Uterus (tissue), 4 donors: ENCODE results near the gene SH3RF3. TPM values are rescaled to one million over a fixed set of nuclear protein-coding genes. Genes with fewer than 3 reads are reported as not detected.

Source experiments
- DNase-seq, 2 donors: peaks; one replicate each; pipeline ENCODE4 v3.0.0-alpha.2; 2019 to 2020
- H3K27ac ChIP-seq, 2 donors: fragments of 200-600 bp; sonication (generic); 1 replicate in 1 of 2; 2 replicates in 1 of 2; pipeline ENCODE4 v1.5.1; 2016 to 2018
- H3K27me3 ChIP-seq, 2 donors: fragments of 200-600 bp; sonication (generic); one replicate each; pipeline ENCODE4 v1.5.1; 2018 to 2019; ENCODE audit warnings: control low read depth in 1 of 2
- H3K36me3 ChIP-seq, 2 donors: fragments of 200-600 bp; sonication (generic); one replicate each; pipeline ENCODE4 v1.5.1; 2019; ENCODE audit warnings: control low read depth in 1 of 2
- H3K4me1 ChIP-seq, 2 donors: fragments of 200-600 bp; sonication (generic); one replicate each; pipeline ENCODE4 v1.5.1; 2018 to 2019; ENCODE audit warnings: control low read depth in 1 of 2
- H3K4me3 ChIP-seq, 2 donors: fragments of 200-600 bp; sonication (generic); 1 replicate in 1 of 2; 2 replicates in 1 of 2; pipeline ENCODE4 v1.5.1; 2018 to 2019; ENCODE audit warnings: mild to moderate bottlenecking in 1 of 2
- H3K9me3 ChIP-seq, 2 donors: fragments of 200-600 bp; sonication (generic); one replicate each; pipeline ENCODE4 v1.5.1; 2019; ENCODE audit warnings: control low read depth in 1 of 2
- POLR2A ChIP-seq, 2 donors: fragments of 450-650 bp; IDR thresholded peaks; one replicate each; pipeline ENCODE4 v1.6.1; 2016; ENCODE audit warnings: antibody characterized with exemption in 2 of 2, mild to moderate bottlenecking in 1 of 2, moderate library complexity in 1 of 2
- intact Hi-C: fragments of 100-400 bp; cut with DNase I; formaldehyde crosslinking; loops from one replicate; pipeline ENCODE4 v1.15.1; 2023; ENCODE audit warnings: low total_unique reads
- total RNA-seq, 4 donors: library from RNA; depleted of rRNA in 3 of 4; stranded (reverse); fragments of >200 nt in 3 of 4; gene quantifications; one replicate each; pipeline versions ENCODE4 v1.1.0 to v1.2.4, GENCODE V29; 2014 to 2023
- TF ChIP-seq, protein P1 (sequence below), 4 experiments: fragments of 200-600 bp in 2 of 4; fragments of 450-650 bp in 2 of 4; sonication (generic) in 2 of 4; IDR thresholded peaks; one replicate each; pipeline ENCODE4 v1.5.1; 2016 to 2019; ENCODE audit warnings: antibody characterized with exemption in 4 of 4, mild to moderate bottlenecking in 2 of 4, moderate library complexity in 1 of 4
- donor health status: DM: yes; HTN: yes; CAD: no.

The SH3RF3 gene
- total RNA-seq, 4 donors from 2014 or later: 5.1 to 10.2 (median 8.7) TPM; not detected in 1

DNA sequence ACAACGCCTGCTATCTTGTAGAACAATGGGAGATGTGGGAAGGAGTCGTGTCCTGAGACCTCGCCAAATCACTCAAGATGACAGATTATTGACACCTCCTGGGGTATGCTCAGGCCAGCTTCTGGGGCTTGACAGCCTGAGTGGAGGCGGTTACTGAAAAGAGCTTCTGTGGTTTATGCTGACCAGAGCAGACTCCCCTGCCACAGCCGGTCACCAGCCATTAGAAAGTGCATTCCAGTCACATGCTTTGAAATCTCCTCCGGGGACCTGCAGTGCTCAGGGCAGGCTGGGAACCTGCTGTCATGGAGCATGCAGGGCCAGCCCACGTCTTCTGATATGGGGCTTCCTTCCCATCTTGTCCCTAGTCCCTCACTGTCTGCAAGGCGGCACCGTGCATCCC is 268.9 kb downstream of the SH3RF3 start:
- Histone ChIP-seq H3K4me3 (no peak overlapping the region), H3K27me3 (no peaks in the 10 kb centered on the region), H3K4me1 (no peaks in the 10 kb centered on the region), H3K36me3 (no peaks in the 10 kb centered on the region), H3K27ac (no peak overlapping the region), H3K9me3 (no peaks in the 10 kb centered on the region)
- intact Hi-C loops: loop anchor here (10.0 kb wide), 1 partner anchor 273 kb away; the partner anchor contains the start of gene SH3RF3
- TF ChIP-seq, protein P1, sequence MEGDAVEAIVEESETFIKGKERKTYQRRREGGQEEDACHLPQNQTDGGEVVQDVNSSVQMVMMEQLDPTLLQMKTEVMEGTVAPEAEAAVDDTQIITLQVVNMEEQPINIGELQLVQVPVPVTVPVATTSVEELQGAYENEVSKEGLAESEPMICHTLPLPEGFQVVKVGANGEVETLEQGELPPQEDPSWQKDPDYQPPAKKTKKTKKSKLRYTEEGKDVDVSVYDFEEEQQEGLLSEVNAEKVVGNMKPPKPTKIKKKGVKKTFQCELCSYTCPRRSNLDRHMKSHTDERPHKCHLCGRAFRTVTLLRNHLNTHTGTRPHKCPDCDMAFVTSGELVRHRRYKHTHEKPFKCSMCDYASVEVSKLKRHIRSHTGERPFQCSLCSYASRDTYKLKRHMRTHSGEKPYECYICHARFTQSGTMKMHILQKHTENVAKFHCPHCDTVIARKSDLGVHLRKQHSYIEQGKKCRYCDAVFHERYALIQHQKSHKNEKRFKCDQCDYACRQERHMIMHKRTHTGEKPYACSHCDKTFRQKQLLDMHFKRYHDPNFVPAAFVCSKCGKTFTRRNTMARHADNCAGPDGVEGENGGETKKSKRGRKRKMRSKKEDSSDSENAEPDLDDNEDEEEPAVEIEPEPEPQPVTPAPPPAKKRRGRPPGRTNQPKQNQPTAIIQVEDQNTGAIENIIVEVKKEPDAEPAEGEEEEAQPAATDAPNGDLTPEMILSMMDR (IDR thresholded peaks at IDR 0.05): no peak
- no peak for TF ChIP-seq POLR2A (IDR thresholded peaks at IDR 0.05)
- no peak for DNase-seq

DNA sequence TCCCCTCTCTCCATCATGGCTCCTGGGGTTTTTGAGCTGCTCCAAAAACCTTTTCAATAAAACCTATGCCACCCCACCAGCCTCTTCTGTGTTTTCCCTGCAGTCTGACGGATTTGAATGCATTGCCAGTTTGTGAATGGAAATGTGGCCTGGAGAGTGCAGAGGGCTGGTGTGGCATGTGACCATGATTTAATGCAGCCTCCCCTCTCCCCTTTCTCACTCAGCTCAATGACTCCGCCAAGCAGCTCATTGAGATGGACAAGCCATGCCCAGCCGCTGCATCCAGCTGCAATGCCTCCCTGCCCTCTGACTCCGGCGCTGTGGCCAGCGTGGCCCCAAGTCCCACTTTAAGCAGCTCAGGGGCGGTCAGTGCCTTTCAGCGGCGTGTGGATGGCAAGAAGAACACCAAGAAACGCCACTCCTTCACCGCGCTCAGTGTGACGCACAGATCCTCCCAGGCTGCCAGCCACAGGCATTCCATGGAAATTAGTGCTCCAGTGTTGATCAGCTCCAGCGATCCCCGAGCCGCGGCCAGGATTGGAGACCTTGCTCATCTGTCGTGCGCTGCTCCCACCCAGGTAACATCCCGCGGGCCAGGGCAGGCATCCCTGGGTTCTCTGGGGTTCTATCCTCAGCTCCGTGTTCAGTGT is 269.5 kb downstream of the SH3RF3 start:
- no peaks in the 10 kb centered on the region for H3K4me1 ChIP-seq
- H3K4me3 ChIP-seq: no peak overlapping the region
- no peak overlapping the region for H3K27ac ChIP-seq
- no peaks in the 10 kb centered on the region for H3K9me3 ChIP-seq
- no peaks in the 10 kb centered on the region for H3K36me3 ChIP-seq
- TF ChIP-seq, protein P1 (IDR thresholded peaks at IDR 0.05): no peak
- TF ChIP-seq POLR2A (IDR thresholded peaks at IDR 0.05): no peak
- H3K27me3 ChIP-seq: no peaks in the 10 kb centered on the region
- intact Hi-C loops: loop anchor here (10.0 kb wide), 1 partner anchor 274 kb away; the partner anchor contains the start of gene SH3RF3
- DNase-seq: no peak

DNA sequence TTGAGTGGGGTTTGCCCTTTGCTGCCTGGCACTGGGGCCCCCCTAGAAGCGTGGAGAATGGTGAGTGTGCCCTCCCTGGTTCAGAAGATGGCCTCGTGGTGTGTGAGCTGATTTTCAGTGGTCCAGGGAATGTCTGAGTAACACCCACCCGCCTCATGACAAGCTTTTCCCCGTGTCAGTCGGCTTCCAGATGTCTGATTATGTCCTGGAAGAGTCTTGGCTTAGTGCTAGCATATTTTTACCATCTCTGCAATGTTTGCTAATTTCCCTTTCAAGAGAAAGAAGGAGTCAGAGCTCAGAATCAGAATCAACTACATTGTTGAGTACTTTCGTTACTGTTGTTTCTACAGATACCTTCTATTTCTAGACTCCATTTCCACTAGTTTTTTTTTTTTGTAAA is 270.1 kb downstream of the SH3RF3 start:
- Histone ChIP-seq H3K27ac (no peak overlapping the region), H3K4me3 (no peak overlapping the region), H3K36me3 (no peaks in the 10 kb centered on the region), H3K9me3 (no peaks in the 10 kb centered on the region), H3K27me3 (no peaks in the 10 kb centered on the region), H3K4me1 (no peaks in the 10 kb centered on the region)
- no peak for DNase-seq
- TF ChIP-seq POLR2A (IDR thresholded peaks at IDR 0.05): no peak
- intact Hi-C loops: loop anchor here (10.0 kb wide), 1 partner anchor 274 kb away; the partner anchor contains the start of gene SH3RF3

DNA sequence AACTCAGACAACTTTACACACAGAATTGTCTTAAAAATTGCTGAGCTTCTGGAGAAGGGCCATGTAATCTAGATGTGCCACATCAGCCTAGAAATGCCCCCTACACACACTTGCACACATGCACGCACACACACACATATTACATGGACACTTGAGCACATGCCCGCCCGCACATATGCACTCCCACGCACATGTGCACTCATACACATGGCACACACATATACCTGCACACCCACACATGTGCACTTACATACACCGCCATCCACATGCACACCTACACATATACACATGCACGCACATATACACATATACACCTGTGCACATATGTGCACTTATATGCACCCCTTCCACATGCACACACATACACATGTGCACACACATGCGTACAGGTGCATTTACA is 271.1 kb downstream of the SH3RF3 start:
- Histone ChIP-seq H3K27me3 (no peaks in the 10 kb centered on the region), H3K27ac (no peak overlapping the region), H3K36me3 (no peaks in the 10 kb centered on the region), H3K4me1 (no peaks in the 10 kb centered on the region), H3K4me3 (no peak overlapping the region), H3K9me3 (no peaks in the 10 kb centered on the region)
- no peak for DNase-seq
- no peak for TF ChIP-seq POLR2A (IDR thresholded peaks at IDR 0.05)
- TF ChIP-seq, protein P1 (IDR thresholded peaks at IDR 0.05): no peak
- intact Hi-C loops: no loop called here

DNA sequence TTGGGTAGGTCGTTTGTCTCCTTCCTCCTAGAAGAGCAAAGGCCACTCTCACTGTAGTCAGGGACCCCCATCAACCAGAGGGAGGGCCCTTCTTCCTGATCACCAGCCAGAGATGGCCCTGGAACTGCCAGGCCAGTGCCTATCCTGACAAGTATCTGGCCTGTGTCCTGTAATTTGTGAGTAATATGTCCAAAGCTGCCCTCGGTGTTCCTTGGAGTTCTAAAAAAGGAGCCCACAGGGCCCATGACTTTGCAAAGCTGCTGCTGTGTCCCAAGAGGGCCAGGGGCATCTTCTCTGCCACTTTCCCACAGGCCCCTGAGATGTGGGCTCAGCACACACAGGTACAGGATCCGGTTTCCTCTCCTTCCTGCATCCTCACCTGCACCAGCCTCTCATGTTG is 272.4 kb downstream of the SH3RF3 start:
- Histone ChIP-seq H3K4me3 (no peak overlapping the region), H3K36me3 (no peaks in the 10 kb centered on the region), H3K27me3 (no peaks in the 10 kb centered on the region), H3K4me1 (no peaks in the 10 kb centered on the region), H3K9me3 (no peaks in the 10 kb centered on the region), H3K27ac (no peak overlapping the region)
- DNase-seq: no peak
- no peak for TF ChIP-seq POLR2A (IDR thresholded peaks at IDR 0.05)
- TF ChIP-seq, protein P1 (IDR thresholded peaks at IDR 0.05): no peak
- intact Hi-C loops: no loop called here
